Uterus (tissue), 2 donors: ENCODE data around the gene KAT7.

Experiments
- CTCF ChIP-seq, 4 experiments: fragments of 200-600 bp in 2 of 4; fragments of 450-650 bp in 2 of 4; sonication (generic) in 2 of 4; IDR thresholded peaks; one replicate each; pipeline ENCODE4 v1.5.1; 2016 to 2019; ENCODE audit warnings: antibody characterized with exemption in 4 of 4, mild to moderate bottlenecking in 2 of 4, moderate library complexity in 1 of 4
- POLR2A ChIP-seq, 2 donors: fragments of 450-650 bp; IDR thresholded peaks; one replicate each; pipeline ENCODE4 v1.6.1; 2016; ENCODE audit warnings: antibody characterized with exemption in 2 of 2, mild to moderate bottlenecking in 1 of 2, moderate library complexity in 1 of 2

- TF ChIP-seq POLR2A (IDR thresholded peaks at IDR 0.05) (no peak), CTCF (IDR thresholded peaks at IDR 0.05) (no peak)
Observed at GRCh38 chr17:49839455-49839854, 51.0 kb downstream of the KAT7 start.
